ENCODE measurements around the gene IFIT3.
"Not testable (repeated sequence)": the region's sequence is repeated elsewhere in the genome, so short reads cannot be mapped to it uniquely, and the experiment has no call there.

- not testable (repeated sequence) for TF ChIP-seq CTCF (conservative IDR thresholded peaks at IDR 0.05); EZH2 (IDR thresholded peaks at IDR 0.05; ENCODE audit: low read depth)
Measured at GRCh38 chr10:89350631-89351315, 23.0 kb downstream of the IFIT3 start.
